Measurements from ENCODE around the gene CALCA. TPM values are rescaled to one million over a fixed set of nuclear protein-coding genes. Genes with fewer than 3 reads are reported as not detected.

CALCA gene
- total and polyA plus RNA-seq, 7 experiments from 2014 or later = not detected

GRCh38 chr11:14949437-14950147, 22.6 kb downstream of the CALCA start:
- Histone ChIP-seq H3K36me3 (ENCODE audit: control insufficient read depth in 2 of 3, insufficient read depth in 3 of 3, low read length in 3 of 3) (no peaks in the 10 kb centered on the region), H3K27me3 (ENCODE audit: control insufficient read depth in 2 of 2, insufficient read depth in 2 of 2, low read length in 2 of 2) (no peaks in the 10 kb centered on the region), H3K9me3 (ENCODE audit: control insufficient read depth in 2 of 3, low read length in 3 of 3) (no peaks in the 10 kb centered on the region), H3K4me3 (ENCODE audit: low read length) (no peak overlapping the region), H3K4me1 (ENCODE audit: control insufficient read depth in 2 of 2, insufficient read depth in 2 of 2, low read length in 2 of 2) (no peaks in the 10 kb centered on the region), H3K27ac (ENCODE audit: low read depth, low read length) (no peak overlapping the region)
- H3K27me3 Mint-ChIP-seq = no peaks in the 10 kb centered on the region
- no peak for ATAC-seq
- intact Hi-C loops (cut with micrococcal nuclease) = no loop called here
- CTCF ChIA-PET = interaction anchor here (1.6 kb wide), 1 partner anchor 126 kb away, joined by 3 read pairs; no protein-coding TSS in a partner anchor
- peaks cover 0 to 2% (median 0%) of the 10 kb centered on the region in 11 donors for H3K9me3 Mint-ChIP-seq
- POLR2A ChIA-PET = no interaction called here
- H3K27ac Mint-ChIP-seq = no peak overlapping the region
- no peak for DNase-seq
- no peak overlapping the region for H3K4me3 Mint-ChIP-seq
- H3K4me1 Mint-ChIP-seq = peaks cover 0 to 8% (median 0%) of the 10 kb centered on the region in 7 donors
- H3K36me3 Mint-ChIP-seq = peaks cover 0 to 11% (median 7%) of the 10 kb centered on the region in 5 donors

- intact Hi-C loops (cut with micrococcal nuclease) = no loop called here
- H3K27me3 ChIP-seq (ENCODE audit: control insufficient read depth in 2 of 2, insufficient read depth in 2 of 2, low read length in 2 of 2) = no peaks in the 10 kb centered on the region
- H3K27me3 Mint-ChIP-seq = no peaks in the 10 kb centered on the region
- H3K9me3 Mint-ChIP-seq = peaks cover 0 to 7% (median 0%) of the 10 kb centered on the region in 11 donors
- peaks cover 0 to 1% (median 0%) of the 10 kb centered on the region in 7 donors for H3K4me1 Mint-ChIP-seq
- no peak overlapping the region for H3K4me3 Mint-ChIP-seq
- H3K36me3 Mint-ChIP-seq = peaks cover 3 to 26% (median 17%) of the 10 kb centered on the region in 5 donors
- H3K4me3 ChIP-seq (ENCODE audit: low read length) = no peak overlapping the region
- CTCF ChIA-PET = interaction anchor here (0.6 kb wide), 1 partner anchor 88 kb away, joined by 3 read pairs; no protein-coding TSS in a partner anchor
- H3K27ac Mint-ChIP-seq = no peak overlapping the region
- DNase-seq = no peak
- H3K4me1 ChIP-seq (ENCODE audit: control insufficient read depth in 2 of 2, insufficient read depth in 2 of 2, low read length in 2 of 2) = no peaks in the 10 kb centered on the region
- H3K36me3 ChIP-seq (ENCODE audit: control insufficient read depth in 2 of 3, insufficient read depth in 3 of 3, low read length in 3 of 3) = no peaks in the 10 kb centered on the region
- POLR2A ChIA-PET = interaction anchor here (0.6 kb wide), 1 partner anchor 23 kb away, joined by 3 read pairs; no protein-coding TSS in a partner anchor
- no peak for ATAC-seq
- H3K27ac ChIP-seq (ENCODE audit: low read depth, low read length) = no peak overlapping the region
- H3K9me3 ChIP-seq (ENCODE audit: control insufficient read depth in 2 of 3, low read length in 3 of 3) = no peaks in the 10 kb centered on the region
These were observed 29.4 kb downstream of the CALCA start for GRCh38 chr11:14942745-14943144.

GRCh38 chr11:14938936-14939335, 33.2 kb downstream of the CALCA start:
- no peak for DNase-seq
- CTCF ChIA-PET = no interaction called here

GRCh38 chr11:14934641-14935351, 37.4 kb downstream of the CALCA start:
- Histone ChIP-seq H3K36me3 (ENCODE audit: control insufficient read depth in 2 of 3, insufficient read depth in 3 of 3, low read length in 3 of 3) (no peaks in the 10 kb centered on the region), H3K4me1 (ENCODE audit: control insufficient read depth in 2 of 2, insufficient read depth in 2 of 2, low read length in 2 of 2) (no peaks in the 10 kb centered on the region), H3K27me3 (ENCODE audit: control insufficient read depth in 2 of 2, insufficient read depth in 2 of 2, low read length in 2 of 2) (no peaks in the 10 kb centered on the region), H3K4me3 (ENCODE audit: low read length) (no peak overlapping the region), H3K9me3 (ENCODE audit: control insufficient read depth in 2 of 3, low read length in 3 of 3) (no peaks in the 10 kb centered on the region), H3K27ac (ENCODE audit: low read depth, low read length) (no peak overlapping the region)
- Mint-ChIP-seq H3K4me1 (no peaks in the 10 kb centered on the region), H3K36me3 (peaks cover 7 to 30% (median 26%) of the 10 kb centered on the region in 5 donors), H3K4me3 (no peak overlapping the region), H3K27me3 (no peaks in the 10 kb centered on the region), H3K27ac (no peak overlapping the region), H3K9me3 (peaks cover 0 to 7% (median 0%) of the 10 kb centered on the region in 11 donors)
- POLR2A ChIA-PET = no interaction called here
- CTCF ChIA-PET = no interaction called here
- DNase-seq (no peak), ATAC-seq (no peak)
- intact Hi-C loops (cut with micrococcal nuclease) = no loop called here

More at GRCh38 chr11:14938936-14939335, 33.2 kb downstream of the CALCA start:
- Mint-ChIP-seq H3K4me1 (peaks cover 0 to 1% (median 0%) of the 10 kb centered on the region in 7 donors), H3K27me3 (no peaks in the 10 kb centered on the region), H3K36me3 (peaks cover 3 to 26% (median 20%) of the 10 kb centered on the region in 5 donors), H3K9me3 (peaks cover 0 to 7% (median 0%) of the 10 kb centered on the region in 11 donors), H3K27ac (no peak overlapping the region), H3K4me3 (no peak overlapping the region)
- no peaks in the 10 kb centered on the region for H3K27me3 ChIP-seq (ENCODE audit: control insufficient read depth in 2 of 2, insufficient read depth in 2 of 2, low read length in 2 of 2)
- POLR2A ChIA-PET = no interaction called here
- H3K9me3 ChIP-seq (ENCODE audit: control insufficient read depth in 2 of 3, low read length in 3 of 3) = no peaks in the 10 kb centered on the region
- H3K4me1 ChIP-seq (ENCODE audit: control insufficient read depth in 2 of 2, insufficient read depth in 2 of 2, low read length in 2 of 2) = no peaks in the 10 kb centered on the region
- no peak for ATAC-seq
- H3K27ac ChIP-seq (ENCODE audit: low read depth, low read length) = no peak overlapping the region
- intact Hi-C loops (cut with micrococcal nuclease) = no loop called here
- no peaks in the 10 kb centered on the region for H3K36me3 ChIP-seq (ENCODE audit: control insufficient read depth in 2 of 3, insufficient read depth in 3 of 3, low read length in 3 of 3)
- H3K4me3 ChIP-seq (ENCODE audit: low read length) = no peak overlapping the region

- no peaks in the 10 kb centered on the region for H3K27me3 Mint-ChIP-seq
- Histone ChIP-seq H3K36me3 (ENCODE audit: control insufficient read depth in 2 of 3, insufficient read depth in 3 of 3, low read length in 3 of 3) (no peaks in the 10 kb centered on the region), H3K27me3 (ENCODE audit: control insufficient read depth in 2 of 2, insufficient read depth in 2 of 2, low read length in 2 of 2) (no peaks in the 10 kb centered on the region), H3K9me3 (ENCODE audit: control insufficient read depth in 2 of 3, low read length in 3 of 3) (no peaks in the 10 kb centered on the region), H3K4me1 (ENCODE audit: control insufficient read depth in 2 of 2, insufficient read depth in 2 of 2, low read length in 2 of 2) (no peaks in the 10 kb centered on the region), H3K27ac (ENCODE audit: low read depth, low read length) (no peak overlapping the region), H3K4me3 (ENCODE audit: low read length) (no peak overlapping the region)
- H3K27ac Mint-ChIP-seq = no peak overlapping the region
- H3K4me3 Mint-ChIP-seq = no peak overlapping the region
- CTCF ChIA-PET = no interaction called here
- DNase-seq (no peak), ATAC-seq (no peak)
- peaks cover 9 to 32% (median 23%) of the 10 kb centered on the region in 5 donors for H3K36me3 Mint-ChIP-seq
- H3K4me1 Mint-ChIP-seq = no peaks in the 10 kb centered on the region
- intact Hi-C loops (cut with micrococcal nuclease) = no loop called here
- peaks cover 0 to 14% (median 6%) of the 10 kb centered on the region in 11 donors for H3K9me3 Mint-ChIP-seq
- POLR2A ChIA-PET = no interaction called here
These were observed 39.7 kb downstream of the CALCA start for GRCh38 chr11:14932447-14932846.

GRCh38 chr11:14930369-14930768, 41.8 kb downstream of the CALCA start:
- H3K36me3 Mint-ChIP-seq = peaks cover 9 to 46% (median 19%) of the 10 kb centered on the region in 5 donors
- H3K9me3 ChIP-seq (ENCODE audit: control insufficient read depth in 2 of 3, low read length in 3 of 3) = no peaks in the 10 kb centered on the region
- no peaks in the 10 kb centered on the region for H3K27me3 Mint-ChIP-seq
- DNase-seq (no peak), ATAC-seq (no peak)
- H3K27me3 ChIP-seq (ENCODE audit: control insufficient read depth in 2 of 2, insufficient read depth in 2 of 2, low read length in 2 of 2) = no peaks in the 10 kb centered on the region
- no peak overlapping the region for H3K27ac Mint-ChIP-seq
- POLR2A ChIA-PET = no interaction called here
- no peaks in the 10 kb centered on the region for H3K4me1 ChIP-seq (ENCODE audit: control insufficient read depth in 2 of 2, insufficient read depth in 2 of 2, low read length in 2 of 2)
- H3K4me3 ChIP-seq (ENCODE audit: low read length) = no peak overlapping the region
- no peaks in the 10 kb centered on the region for H3K36me3 ChIP-seq (ENCODE audit: control insufficient read depth in 2 of 3, insufficient read depth in 3 of 3, low read length in 3 of 3)
- no peak overlapping the region for H3K4me3 Mint-ChIP-seq
- no peak overlapping the region for H3K27ac ChIP-seq (ENCODE audit: low read depth, low read length)
- H3K4me1 Mint-ChIP-seq = no peaks in the 10 kb centered on the region
- H3K9me3 Mint-ChIP-seq = peaks cover 0 to 14% (median 6%) of the 10 kb centered on the region in 11 donors
- intact Hi-C loops (cut with micrococcal nuclease) = no loop called here
- CTCF ChIA-PET = interaction anchor here (0.6 kb wide), 1 partner anchor 22 kb away, joined by 3 read pairs; no protein-coding TSS in a partner anchor
